ENCODE results near the gene CTSE.

CTSE gene

DNA sequence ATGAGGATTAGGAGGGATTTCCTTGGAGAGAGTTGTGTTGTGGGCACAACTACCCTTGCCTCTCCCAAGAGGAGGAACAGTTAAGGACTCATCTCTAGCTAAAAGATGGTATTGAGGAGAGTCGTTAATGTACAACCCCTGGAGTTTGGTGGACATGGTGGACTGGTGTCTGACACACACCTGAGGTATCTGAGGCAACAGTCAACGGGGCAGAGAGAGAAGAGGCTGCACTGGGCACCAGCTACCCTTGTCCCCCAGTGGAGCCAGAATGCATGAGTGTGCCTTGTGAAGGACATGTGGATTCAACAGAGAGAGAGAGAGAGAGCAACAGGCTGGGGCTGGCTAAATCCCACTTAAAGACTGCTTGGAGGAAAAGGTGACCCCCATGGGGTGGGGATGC is 33.5 kb downstream of the CTSE start:
- no peak overlapping the region for H3K27ac ChIP-seq
- no peak for TF ChIP-seq CTCF (conservative IDR thresholded peaks at IDR 0.05)

GRCh38 chr1:205989786-205990185 is 33.9 kb downstream of the CTSE start:
- no peak for TF ChIP-seq CTCF (conservative IDR thresholded peaks at IDR 0.05)
- H3K27ac ChIP-seq: no peak overlapping the region

GRCh38 chr1:205988585-205988995 is 35.1 kb downstream of the CTSE start:
- no peak overlapping the region for H3K27ac ChIP-seq
- TF ChIP-seq CTCF (conservative IDR thresholded peaks at IDR 0.05): no peak

- TF ChIP-seq CTCF (conservative IDR thresholded peaks at IDR 0.05): no peak
- H3K27ac ChIP-seq: no peak overlapping the region
Measured at GRCh38 chr1:205986861-205987260, 36.8 kb downstream of the CTSE start.

DNA sequence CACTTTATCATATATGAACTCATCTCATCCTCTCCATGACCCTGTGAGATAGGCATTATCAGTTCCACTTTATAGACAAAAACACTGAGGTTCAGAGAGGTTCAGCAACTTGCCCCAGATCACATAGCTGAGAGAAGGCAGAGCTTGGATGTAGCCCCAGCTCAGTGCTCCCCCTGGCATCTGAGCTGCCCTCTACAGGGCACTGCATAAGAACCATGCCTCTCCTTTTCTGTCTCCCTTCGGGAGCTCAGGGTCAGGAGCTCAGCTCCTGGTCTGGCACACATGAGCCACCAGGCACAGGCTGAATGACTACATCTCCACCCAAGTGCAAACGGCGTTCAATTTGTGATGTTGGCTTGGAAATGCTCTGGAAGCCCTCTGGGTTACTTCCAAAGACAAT is 37.4 kb downstream of the CTSE start:
- no peak overlapping the region for H3K27ac ChIP-seq
- no peak for TF ChIP-seq CTCF (conservative IDR thresholded peaks at IDR 0.05)

DNA sequence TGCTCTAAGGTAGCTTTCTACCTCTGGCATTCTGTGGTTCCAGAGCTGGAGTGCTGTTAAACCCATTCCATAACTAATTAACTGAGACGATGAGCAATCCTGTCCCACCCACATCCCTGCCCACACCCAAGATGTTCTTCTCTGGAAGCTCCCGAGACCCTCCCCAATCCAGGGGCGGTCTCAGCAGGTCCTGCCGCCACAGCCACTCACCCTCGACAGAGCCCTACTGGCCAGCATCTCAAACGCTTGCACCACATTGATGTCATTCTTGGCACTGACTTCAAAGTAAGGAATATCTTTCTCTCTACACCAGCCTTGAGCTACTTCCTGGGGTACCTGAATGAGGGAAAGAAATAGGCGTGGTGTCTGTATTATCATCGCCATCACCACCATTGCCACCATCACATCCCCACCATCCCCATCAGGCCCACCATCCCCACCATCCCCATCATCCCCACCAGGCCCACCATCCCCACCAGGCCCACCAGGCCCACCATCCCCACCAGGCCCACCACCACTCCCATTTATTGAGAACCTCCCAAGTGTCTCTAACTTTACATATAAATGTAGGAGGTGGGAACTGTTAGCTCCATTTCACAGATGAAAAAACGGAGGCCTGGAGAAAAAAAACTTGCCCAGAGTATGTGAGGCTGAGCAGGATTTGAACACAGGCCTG is 38.2 kb downstream of the CTSE start:
- no peak for TF ChIP-seq CTCF (conservative IDR thresholded peaks at IDR 0.05)
- H3K27ac ChIP-seq: no peak overlapping the region

GRCh38 chr1:205983925-205984725 is 39.6 kb downstream of the CTSE start:
- H3K27ac ChIP-seq: peak overlapping the region; percentile 42
- TF ChIP-seq CTCF (conservative IDR thresholded peaks at IDR 0.05): peak; percentile 83

Data from VCaP (cell line).